ENCODE results near the gene USP40. TPM values are rescaled to one million over a fixed set of nuclear protein-coding genes. Genes with fewer than 3 reads are reported as not detected.

The USP40 gene
- total and polyA plus RNA-seq, 2 donors (not counting 1 experiment from before 2014, with no cell fraction given) = 18.9 to 40.6 TPM

GRCh38 chr2:233477548-233478433 is 88.8 kb downstream of the USP40 start:
- Histone ChIP-seq H3K4me2 (ENCODE audit: extremely low read depth, insufficient read depth, low read length) (no peak overlapping the region), H2AFZ (ENCODE audit: low read length) (no peak overlapping the region), H3K4me3 (replicated peaks in 1 of 4; ENCODE audit: control extremely low read depth in 1 of 4, insufficient read depth in 1 of 4, low read depth in 3 of 4, low read length in 4 of 4) (no peak overlapping the region), H3K9ac (ENCODE audit: insufficient read depth, low read length) (no peak overlapping the region), H3K79me2 (ENCODE audit: control insufficient read depth, insufficient read depth, low read length) (no peaks in the 10 kb centered on the region), H3K4me1 (ENCODE audit: control insufficient read depth, extremely low read depth, insufficient read depth, low read length) (no peaks in the 10 kb centered on the region), H3K27me3 (ENCODE audit: control insufficient read depth, insufficient read depth, low read length) (no peaks in the 10 kb centered on the region), H3K36me3 (ENCODE audit: control insufficient read depth, insufficient read depth, low read length) (peaks cover 11% of the 10 kb centered on the region), H3K9me3 (ENCODE audit: control insufficient read depth, insufficient read depth, low read depth, low read length) (no peaks in the 10 kb centered on the region), H4K20me1 (ENCODE audit: control insufficient read depth, extremely low read depth, insufficient read depth, low read length) (no peaks in the 10 kb centered on the region), H3K27ac (ENCODE audit: insufficient read depth, low read length) (no peak overlapping the region)
- TF ChIP-seq EZH2 (IDR thresholded peaks at IDR 0.05; ENCODE audit: low read length, missing control alignments) = no peak
- no peak for TF ChIP-seq CTCF (conservative IDR thresholded peaks at IDR 0.05 in 1 of 2, IDR thresholded peaks at IDR 0.05 in 1 of 2; ENCODE audit: low read depth in 1 of 2, low read length in 2 of 2)
- DNase-seq (ENCODE audit: low read depth in 2 of 2) = no peak

GRCh38 chr2:233476651-233477547 is 89.7 kb downstream of the USP40 start:
- Histone ChIP-seq H3K4me3 (replicated peaks in 1 of 4; ENCODE audit: control extremely low read depth in 1 of 4, insufficient read depth in 1 of 4, low read depth in 3 of 4, low read length in 4 of 4) (no peak overlapping the region), H2AFZ (ENCODE audit: low read length) (no peak overlapping the region), H3K4me1 (ENCODE audit: control insufficient read depth, extremely low read depth, insufficient read depth, low read length) (no peaks in the 10 kb centered on the region), H3K4me2 (ENCODE audit: extremely low read depth, insufficient read depth, low read length) (no peak overlapping the region), H3K27ac (ENCODE audit: insufficient read depth, low read length) (no peak overlapping the region), H3K79me2 (ENCODE audit: control insufficient read depth, insufficient read depth, low read length) (no peaks in the 10 kb centered on the region), H3K27me3 (ENCODE audit: control insufficient read depth, insufficient read depth, low read length) (no peaks in the 10 kb centered on the region), H3K9ac (ENCODE audit: insufficient read depth, low read length) (no peak overlapping the region), H3K9me3 (ENCODE audit: control insufficient read depth, insufficient read depth, low read depth, low read length) (no peaks in the 10 kb centered on the region), H4K20me1 (ENCODE audit: control insufficient read depth, extremely low read depth, insufficient read depth, low read length) (no peaks in the 10 kb centered on the region), H3K36me3 (ENCODE audit: control insufficient read depth, insufficient read depth, low read length) (peaks cover 11% of the 10 kb centered on the region)
- TF ChIP-seq CTCF (conservative IDR thresholded peaks at IDR 0.05 in 1 of 2, IDR thresholded peaks at IDR 0.05 in 1 of 2; ENCODE audit: low read depth in 1 of 2, low read length in 2 of 2) (no peak), EZH2 (IDR thresholded peaks at IDR 0.05; ENCODE audit: low read length, missing control alignments) (no peak)
- no peak for DNase-seq (ENCODE audit: low read depth in 2 of 2)

DNA sequence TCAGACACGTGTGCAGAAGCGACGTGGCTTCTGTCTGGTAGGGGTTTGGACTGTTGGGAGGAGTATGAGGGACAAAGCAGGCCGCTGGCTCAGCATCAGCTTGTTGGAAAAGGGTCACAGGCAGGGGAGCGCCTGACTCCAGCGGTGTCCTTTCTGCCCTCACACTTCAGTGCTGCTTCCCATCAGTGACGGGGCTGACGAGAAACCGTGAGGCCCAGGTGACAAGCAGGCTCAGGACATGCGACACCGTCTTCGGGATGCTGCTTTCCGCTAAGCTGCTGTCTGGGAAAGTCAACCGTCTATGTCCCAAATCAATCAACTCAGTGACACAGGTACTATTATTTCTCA is 90.5 kb downstream of the USP40 start:
- no peak overlapping the region for H3K4me3 ChIP-seq (replicated peaks in 1 of 4; ENCODE audit: control extremely low read depth in 1 of 4, insufficient read depth in 1 of 4, low read depth in 3 of 4, low read length in 4 of 4)
- no peaks in the 10 kb centered on the region for H4K20me1 ChIP-seq (ENCODE audit: control insufficient read depth, extremely low read depth, insufficient read depth, low read length)
- TF ChIP-seq CTCF (conservative IDR thresholded peaks at IDR 0.05 in 1 of 2, IDR thresholded peaks at IDR 0.05 in 1 of 2; ENCODE audit: low read depth in 1 of 2, low read length in 2 of 2) = no peak
- TF ChIP-seq EZH2 (IDR thresholded peaks at IDR 0.05; ENCODE audit: low read length, missing control alignments) = no peak
- H3K27ac ChIP-seq (ENCODE audit: insufficient read depth, low read length) = no peak overlapping the region
- peaks cover 11% of the 10 kb centered on the region for H3K36me3 ChIP-seq (ENCODE audit: control insufficient read depth, insufficient read depth, low read length)
- H3K27me3 ChIP-seq (ENCODE audit: control insufficient read depth, insufficient read depth, low read length) = no peaks in the 10 kb centered on the region
- no peak for DNase-seq (ENCODE audit: low read depth in 2 of 2)
- H3K9ac ChIP-seq (ENCODE audit: insufficient read depth, low read length) = no peak overlapping the region
- no peaks in the 10 kb centered on the region for H3K4me1 ChIP-seq (ENCODE audit: control insufficient read depth, extremely low read depth, insufficient read depth, low read length)
- no peak overlapping the region for H2AFZ ChIP-seq (ENCODE audit: low read length)
- no peak overlapping the region for H3K4me2 ChIP-seq (ENCODE audit: extremely low read depth, insufficient read depth, low read length)
- H3K79me2 ChIP-seq (ENCODE audit: control insufficient read depth, insufficient read depth, low read length) = no peaks in the 10 kb centered on the region
- H3K9me3 ChIP-seq (ENCODE audit: control insufficient read depth, insufficient read depth, low read depth, low read length) = no peaks in the 10 kb centered on the region
